C1 segment of cervical spinal cord (tissue), 14 donors: ENCODE measurements around the gene HDAC4.

Experiments
- DNase-seq, 14 donors: peaks; one replicate each; lab custom pipeline; 2025; lab: John Stamatoyannopoulos, UW

HDAC4 gene

DNA sequence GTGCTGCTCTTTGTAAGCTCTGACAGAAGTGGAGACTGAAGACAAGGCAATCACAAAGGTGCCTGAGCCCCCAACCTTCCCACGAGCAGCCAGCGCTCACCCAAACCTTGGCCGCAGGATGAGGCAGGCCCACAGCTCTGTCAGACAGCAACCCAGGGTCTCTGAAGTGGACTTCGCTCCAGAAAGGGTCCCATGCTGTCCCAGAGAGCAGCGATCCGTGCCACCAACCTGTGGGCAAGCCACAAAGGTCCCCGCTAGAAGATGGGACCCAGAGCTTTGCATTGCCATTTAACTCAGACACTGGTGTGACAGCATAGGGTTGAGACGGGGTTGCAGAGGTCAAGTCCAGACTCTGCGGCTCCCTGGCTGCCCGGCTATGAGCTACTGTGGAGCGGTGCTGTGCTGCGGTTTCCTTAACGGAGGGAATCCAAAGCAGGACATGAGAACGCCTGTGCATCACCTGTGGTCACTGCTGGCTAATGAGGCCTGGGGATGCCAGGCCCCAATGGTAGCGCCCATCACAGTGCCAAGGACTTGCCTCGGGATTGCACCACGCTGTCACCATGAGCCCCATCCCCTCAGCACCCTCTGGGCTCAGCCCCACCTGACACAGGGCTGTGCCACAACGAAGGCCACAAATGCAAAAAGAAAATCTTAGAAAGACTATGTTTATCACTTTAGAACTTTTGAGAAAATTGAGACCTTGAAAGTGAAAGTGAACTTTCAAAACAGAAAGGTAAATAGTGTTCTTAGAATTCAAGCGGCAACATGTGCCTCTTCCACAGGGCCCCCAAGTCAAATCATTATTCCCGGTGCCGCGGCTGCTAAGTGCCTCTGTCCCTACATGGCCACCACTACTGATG is 103.4 kb downstream of the HDAC4 start:
- no peak for DNase-seq

DNA sequence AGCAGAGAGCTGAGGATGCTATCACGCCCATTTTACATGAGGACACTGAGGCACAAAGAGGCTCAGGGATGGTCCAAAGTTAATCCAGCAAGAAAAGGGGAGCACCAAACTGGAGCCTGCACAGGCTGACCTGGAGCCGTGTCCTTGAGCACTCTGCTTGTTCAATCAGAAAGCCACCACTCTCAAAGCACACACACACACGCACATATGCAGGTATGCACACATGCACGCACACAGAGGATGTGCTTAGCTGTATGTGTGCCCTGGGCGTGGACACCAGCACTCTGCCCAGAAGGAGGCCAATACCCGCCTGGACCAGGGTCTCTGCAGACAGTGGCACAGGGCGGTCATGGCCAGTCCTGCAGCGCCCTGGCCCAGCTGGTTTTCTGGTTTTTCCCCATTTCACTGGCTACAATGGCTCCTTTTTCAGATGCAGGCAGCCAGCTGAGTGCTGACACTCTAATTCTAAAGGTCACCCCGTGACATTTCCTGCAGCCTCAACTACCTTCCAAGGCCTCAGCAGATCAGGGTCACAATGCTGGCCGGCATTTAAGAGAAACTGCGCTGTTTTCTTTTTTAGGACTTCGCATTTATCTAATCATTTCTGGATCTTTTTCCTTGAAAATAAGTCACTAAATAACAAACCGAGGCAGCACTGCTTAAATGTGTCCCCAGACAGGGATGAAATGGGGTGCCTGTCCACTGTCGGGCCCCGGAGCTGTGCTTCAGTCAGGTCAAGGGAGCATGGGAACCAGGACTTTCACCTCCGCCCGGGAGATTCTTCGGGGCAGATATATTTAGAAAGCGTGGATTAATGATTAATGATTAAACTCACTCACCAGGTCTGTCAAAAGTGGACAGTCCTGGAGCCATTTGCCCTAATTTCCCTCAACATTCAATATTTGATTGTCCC is 104.5 kb downstream of the HDAC4 start:
- peak in 7 of 14 donors; percentile 33 to 70 (median 46) for DNase-seq

DNA sequence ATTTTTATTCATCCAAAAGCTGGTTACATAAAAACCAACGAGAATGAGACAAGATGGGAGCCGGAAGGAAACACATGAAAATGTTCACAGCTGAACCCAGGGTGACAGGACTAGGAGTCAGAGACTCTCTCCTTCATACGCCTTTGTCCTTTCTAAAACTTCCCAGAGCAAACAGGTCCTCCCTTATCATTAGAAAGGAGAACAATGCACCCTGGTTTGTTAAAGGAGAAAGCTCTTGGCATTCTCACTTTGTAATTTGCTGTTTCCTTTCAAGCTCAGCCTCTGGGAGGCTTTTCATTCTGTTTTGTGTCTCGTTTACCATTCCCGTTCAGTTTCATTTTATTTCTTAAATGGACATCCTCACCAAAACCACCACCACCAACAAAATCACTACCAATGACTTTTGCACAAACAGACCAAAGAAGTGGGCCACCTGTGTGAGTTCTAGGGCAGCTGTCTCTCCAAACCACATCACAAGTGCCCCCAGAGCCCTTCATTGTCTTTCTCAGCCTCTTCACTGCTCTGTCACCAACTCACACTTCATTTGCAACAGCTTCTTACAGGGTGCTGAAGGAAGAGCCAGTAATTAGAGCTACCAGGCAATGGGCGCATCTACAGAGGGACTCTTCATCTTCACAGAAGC is 105.3 kb downstream of the HDAC4 start:
- no peak for DNase-seq

DNA sequence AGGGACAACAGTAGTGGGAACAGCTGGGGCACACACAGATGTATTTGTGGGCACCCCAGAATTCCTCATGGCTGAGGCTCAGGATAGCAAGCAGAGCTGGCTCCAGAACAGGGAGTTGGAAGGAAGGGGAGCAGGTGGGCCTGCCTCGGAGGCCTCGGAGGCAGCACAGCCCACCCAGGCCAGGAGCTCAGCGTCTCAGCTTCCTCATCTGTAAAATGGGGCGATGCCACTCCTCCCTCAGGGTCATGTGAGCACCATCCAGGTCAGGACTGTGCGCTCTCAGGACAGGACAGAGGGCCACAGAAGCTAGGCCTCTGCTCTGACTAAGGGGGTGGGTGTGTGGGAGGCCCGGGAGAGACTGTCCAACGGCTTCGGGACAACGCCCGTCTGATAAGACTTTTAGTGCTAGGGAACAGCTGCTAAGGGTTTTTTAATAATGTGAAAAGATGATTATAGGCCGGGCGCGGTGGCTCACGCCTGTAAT is 106.2 kb downstream of the HDAC4 start:
- no peak for DNase-seq

DNA sequence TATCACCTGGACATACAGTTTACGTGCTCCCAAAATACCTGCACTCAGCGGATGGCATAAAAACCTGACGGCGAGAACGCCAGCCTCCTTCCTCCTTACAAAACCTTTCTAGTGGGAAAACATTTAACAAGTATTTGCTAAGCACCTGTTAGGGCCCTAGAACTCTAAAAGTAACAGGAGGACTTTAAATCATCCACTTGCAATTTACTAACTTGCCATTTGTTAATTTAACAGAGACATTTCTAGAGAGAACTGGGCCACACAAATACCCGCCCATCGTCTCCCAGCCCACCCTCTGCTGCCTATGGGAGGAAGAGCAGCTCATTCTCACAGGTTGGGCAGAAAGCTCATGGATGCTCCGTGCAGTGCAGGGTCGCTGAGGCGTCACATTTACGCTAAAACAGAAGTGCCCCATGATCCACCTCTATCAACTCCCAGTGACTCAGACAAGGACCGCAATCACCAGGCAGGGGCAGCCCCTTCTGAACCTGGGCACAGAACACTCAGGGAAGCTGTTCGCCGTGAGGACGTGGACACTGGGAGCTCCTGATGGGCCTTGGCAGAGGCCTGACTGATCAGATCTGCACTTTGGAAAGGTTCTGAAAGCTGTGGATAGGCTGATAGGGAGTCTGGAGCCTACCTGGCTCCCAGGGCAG is 106.9 kb downstream of the HDAC4 start:
- no peak for DNase-seq

DNA sequence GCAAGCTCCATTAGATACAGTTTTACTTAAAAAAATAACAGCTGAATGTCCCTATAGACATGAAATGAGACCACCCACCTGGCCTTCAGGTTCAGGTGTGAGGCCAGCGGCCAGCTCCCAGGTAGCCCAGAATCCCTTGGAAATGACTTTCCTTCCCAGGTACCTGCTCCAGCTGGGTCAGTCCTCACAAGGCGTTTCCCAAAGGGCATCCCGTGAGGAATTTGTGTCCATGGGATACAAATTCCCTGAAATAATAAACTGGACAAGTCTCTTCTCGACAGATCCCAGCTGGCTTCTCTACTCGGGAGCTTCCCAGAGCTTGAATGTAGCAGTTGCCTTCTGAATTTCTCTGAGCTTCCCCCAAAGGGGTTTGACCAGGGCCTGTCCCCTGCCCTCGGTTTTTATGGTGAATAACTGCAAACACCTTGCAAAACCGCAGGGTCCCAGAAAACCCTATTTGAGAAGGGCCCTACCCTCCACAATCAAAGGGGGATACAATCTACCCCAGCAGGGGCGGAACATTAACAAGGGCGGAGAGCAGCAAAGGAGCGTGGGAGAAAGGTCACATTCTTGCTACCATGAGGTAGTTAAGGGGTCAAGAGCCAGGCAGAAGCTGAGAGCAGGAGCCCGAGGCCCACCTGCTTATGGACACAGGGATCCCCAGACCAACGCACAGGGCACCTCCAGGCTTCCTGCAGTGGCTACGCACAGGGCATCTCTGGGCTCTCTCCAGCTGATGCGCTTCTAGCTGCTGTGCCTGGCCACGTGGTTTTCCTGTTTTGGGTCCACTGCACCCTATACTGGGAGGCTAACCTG is 107.7 kb downstream of the HDAC4 start:
- no peak for DNase-seq

DNA sequence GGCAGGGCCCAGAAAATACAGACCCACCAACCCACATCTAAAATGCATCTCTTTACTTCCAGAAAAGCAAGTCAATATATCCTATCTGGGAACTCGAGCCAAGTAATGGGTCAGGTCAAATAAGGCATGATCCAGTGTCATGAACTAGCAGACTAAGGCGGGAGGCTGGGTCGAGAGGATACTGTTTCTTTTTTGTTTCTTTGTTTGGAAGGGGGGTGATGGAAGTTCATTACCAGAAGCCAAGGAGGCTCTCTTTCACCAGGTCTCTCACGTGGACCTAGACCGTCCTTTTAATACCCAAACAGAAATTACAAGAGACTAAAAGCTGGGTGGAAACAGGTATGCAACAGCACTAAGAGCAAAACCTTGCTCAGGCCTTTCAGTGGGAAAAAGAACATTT is 108.3 kb downstream of the HDAC4 start:
- DNase-seq: no peak

DNA sequence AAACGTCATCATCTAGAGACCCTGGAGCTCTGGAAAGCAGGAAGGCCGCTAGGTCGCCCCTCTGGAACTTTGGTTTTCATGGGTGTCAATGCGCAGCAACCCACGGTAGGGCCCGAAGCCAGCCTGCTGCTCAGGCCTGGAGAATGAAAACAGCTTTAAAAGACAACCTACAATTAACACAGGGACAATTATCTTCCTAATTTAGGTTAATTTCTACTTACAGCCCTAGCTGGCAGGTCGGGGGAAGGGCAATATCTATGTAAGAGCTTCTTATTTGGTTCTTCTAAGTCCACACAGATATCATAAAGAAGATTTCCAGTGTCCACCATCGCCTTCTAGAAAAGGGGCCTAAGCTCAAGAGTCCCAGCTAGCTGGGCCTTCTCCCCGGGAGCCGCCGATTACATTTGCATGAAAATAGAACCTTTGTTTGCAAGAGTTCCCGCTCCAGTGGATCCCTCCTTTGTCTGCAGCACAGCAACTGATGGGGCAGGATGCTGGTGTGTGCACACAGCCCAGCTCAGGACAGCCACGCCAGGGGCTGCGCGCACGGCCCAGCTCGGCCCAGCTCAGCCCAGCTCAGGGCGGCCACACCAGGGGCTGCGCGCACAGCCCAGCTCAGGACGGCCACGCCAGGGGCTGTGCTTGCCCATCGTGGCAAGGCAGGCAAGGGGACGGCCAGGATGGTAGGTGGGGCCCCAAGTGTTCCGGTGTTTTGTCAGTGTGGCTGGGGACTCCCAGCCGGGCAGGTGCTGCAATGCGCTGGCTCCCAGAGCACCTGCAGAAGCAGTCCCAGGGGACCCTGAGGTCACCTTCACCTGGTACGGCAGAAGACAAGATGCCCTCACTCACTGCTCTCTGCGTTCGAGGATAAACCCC is 109.1 kb downstream of the HDAC4 start:
- peak in 8 of 14 donors; percentile 29 to 67 (median 54) for DNase-seq

DNA sequence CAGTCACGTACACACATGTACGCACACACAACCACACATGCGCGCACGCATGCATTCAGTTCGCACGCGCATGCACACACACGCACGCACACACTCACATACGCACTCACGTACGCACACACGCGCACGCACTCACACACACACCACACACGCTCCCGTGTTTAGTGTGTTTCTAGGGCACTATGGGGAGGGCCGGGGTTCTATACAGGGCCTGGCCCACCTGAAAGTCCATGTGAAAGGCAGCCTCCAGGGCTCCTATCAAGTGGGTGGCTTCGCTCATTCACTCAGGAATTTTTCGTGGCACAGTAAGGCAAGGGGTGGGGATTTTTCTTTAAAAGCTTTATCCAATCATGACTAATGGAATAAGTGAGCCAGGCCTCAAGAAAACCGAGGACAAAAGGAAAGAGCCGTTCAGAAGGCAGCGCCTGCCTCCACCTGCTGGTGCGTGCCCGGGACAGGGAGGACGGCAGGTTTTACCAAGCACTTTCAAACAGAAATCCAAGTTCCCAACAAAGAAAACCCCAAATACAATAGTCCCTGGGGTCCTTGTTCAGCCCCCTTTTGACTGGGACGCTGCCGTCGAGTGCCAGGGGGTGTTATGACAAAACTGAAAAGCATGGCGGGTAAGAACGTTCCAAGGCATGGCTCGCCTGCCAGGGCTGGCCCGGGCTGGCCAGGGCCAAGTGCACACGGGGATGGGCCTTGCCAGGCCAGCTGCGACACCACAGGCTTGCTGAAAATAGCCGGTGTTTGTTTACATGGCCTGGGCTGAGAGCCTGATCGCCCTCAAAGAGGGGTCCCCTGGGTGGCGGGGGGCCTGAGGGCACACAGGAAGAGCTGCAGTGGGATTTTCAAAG is 110.0 kb downstream of the HDAC4 start:
- DNase-seq: peak in 7 of 14 donors; percentile 46 to 59 (median 57)

DNA sequence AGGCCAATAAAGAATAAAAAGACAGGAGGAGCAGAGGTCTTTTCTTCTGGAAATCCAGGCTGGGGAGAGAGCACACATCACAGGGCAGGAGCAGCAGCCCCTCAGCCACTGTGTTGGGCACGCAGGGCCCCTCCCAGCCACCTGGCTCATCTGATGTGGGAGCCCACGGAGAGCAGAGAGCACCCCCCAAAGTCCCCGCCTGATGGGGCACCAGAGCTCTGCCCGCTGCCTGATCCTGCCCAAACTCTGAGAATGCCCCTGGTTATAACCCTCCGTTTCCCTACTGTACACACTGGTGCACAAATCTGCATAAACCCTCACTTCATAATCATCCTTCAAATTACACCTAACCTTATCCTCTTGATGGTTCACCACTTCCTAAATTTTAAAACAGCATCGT is 111.3 kb downstream of the HDAC4 start:
- DNase-seq: no peak

DNA sequence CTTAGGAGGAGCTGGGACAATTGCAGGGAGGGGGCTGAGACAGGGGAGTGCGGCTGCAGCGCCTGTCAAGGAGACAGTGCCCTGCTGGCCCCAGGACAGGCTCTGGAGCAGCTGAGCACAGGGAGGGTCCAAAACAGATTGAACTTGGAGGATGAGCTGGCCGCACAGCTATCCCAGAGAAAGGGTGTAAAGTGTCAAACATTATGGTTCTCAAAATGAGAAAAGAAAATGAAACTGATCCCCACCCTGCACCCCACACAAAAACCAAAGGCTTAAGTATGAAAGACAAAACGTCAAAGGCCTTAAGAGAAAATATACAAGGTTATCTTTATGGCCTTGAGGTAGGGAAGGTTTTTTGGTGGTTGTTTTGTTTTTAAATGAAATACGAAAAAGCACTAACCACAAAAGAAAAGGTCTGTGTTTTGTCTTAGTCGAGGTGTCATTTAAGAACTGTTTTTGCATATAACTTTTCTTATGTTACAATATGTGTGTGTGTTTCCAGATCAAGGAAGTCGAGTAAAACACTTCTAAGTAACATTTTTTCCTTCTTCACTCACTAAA is 111.8 kb downstream of the HDAC4 start:
- no peak for DNase-seq

DNA sequence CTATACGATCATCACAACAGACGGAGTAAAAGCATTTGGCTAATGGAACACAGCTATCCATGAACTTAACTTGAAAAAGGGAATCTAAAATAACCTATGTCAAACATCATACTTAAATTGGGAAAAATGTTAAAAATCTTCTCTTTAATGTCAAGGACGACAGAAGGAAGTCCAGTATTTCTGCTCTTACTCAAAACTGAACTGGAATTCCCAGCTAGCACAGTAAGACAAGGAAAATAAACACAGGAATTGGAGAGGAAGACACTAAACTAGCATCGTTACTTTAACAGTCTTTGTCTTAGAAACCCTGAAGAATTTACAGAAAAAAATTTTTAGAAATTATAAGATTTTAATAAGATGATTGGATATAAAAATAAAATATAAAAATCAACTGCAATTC is 112.6 kb downstream of the HDAC4 start:
- DNase-seq: no peak

DNA sequence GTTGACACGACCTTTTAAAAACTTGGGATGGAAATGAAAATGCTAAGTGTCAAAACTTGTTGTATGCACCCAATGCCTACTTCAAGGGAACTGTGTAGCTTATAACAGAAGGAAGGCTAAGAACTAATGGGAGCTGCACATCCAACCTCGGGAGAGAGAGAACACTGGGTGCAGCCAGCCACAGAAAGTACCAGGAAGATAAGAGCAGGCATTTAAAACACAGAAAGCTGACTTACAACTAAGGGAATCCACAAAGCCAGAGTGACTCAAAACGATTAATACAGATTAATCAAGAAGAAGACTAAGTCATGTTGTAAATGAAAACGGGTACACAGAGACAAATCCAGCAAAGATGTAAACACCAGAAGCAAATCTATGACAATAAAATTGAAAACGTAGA is 113.4 kb downstream of the HDAC4 start:
- DNase-seq: no peak

DNA sequence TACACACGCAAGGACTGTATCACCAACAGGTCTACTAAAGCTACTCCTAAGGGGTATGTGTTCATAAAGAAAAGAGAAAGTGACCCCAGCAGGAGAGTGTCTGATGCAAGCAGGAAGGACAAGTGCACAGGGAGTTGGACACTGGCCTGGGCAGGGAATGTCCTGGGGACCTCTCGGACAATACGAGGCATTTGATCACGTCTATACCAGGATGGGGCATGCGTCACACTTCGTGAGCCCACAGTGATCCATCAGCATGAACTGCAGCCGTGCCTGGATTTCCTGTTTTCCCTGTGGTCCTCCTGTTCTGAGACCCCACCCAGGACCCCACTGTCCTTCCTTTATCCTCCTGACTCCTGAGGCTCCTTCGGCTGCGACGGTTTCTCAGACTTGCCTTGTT is 113.9 kb downstream of the HDAC4 start:
- DNase-seq: no peak

DNA sequence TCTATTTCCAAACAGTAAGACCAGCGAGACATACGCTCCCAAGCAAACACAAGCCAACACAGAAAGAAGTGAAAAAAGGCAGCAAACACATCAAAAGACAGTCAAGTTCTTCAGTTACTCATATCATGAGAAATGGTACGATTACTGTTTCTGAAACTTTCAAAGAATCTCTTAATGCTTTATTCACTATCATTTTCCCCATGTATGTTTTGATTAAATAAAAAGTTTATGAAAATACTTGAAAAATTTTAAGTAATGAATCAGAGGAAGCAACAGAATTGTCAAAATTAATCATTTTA is 114.9 kb downstream of the HDAC4 start:
- DNase-seq: no peak

DNA sequence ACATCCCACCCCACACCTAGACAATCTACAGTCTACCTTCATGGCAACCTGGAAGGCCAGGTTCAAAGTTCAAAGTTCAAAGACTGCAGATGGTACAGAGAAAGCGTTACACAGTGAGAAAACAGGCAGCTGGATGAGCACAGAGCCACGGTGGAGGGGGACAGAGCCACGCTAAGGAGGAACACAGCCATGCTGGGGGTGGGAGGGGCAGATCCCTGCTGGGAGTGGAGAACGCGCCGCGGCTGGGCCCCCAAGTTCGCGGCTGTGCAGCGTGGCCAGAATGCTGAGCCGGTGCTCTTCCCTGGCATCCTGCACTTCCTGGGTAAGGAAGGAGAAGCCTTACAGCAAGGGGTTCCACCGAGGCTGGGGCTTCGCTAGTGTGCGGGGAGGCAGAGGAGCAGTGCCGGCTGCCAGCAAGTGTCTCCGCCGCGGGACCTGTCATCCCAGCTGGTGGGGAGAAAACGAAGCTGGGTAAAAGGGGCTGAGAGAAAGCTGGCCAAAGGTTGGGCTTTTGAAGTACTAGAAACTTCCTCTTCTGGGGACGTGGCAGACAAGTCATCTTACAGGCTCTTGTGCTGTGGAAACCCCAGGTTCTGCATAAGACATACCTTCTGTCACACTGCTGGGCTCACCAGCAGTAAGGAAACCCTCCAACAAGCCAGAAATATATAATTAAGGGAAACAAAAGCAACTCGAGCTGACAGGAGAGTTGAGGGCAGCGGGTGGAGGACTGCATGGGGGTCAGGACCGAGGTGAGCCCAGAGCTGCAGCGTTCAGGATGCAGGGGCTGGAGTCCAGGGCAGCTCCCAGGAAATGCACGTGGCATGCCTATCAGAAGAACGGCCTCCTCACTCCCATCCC is 115.5 kb downstream of the HDAC4 start:
- DNase-seq: no peak
